Myocyte (in vitro differentiated cells): Measurements from ENCODE around the gene FAM72A. TPM values are rescaled to one million over a fixed set of nuclear protein-coding genes. Genes with fewer than 3 reads are reported as not detected.
A peak's percentile ranks its signal among the peaks of the same experiment; 100 is the strongest.
"Not testable (repeated sequence)": the region's sequence is repeated elsewhere in the genome, so short reads cannot be mapped to it uniquely, and the experiment has no call there.

Experiments
- DNase-seq: peaks from one replicate; pipeline ENCODE4 v3.0.0-alpha.2; 2012; ENCODE audit warnings: low read depth
- total RNA-seq: library from RNA; depleted of rRNA; stranded (reverse); fragments of >200 nt; gene quantifications from 2 replicates; pipeline ENCODE4 v1.2.3, GENCODE V29; 2014

The FAM72A gene
- total RNA-seq, 1 donor from 2014 or later = 0.21 TPM

DNA sequence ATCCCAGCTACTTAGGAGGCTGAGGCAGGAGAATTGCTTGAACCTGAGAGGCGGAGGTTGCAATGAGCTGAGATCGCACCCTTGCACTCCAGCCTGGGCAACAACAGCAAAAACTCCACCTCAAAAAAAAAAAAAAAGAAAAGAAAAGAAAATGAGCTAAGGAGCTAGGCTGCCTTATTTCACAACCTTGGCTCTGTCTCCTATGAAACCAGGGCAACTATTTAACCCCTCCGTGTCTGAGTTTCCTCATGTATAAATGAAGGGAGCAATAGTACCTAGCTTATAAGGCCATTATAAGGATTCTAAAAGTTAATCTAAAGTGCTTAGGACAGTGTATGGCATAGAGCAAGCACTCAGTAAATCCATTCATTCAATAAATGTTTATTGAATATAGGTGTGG, 32.8 kb downstream of the FAM72A start:
- not testable (repeated sequence) for DNase-seq

DNA sequence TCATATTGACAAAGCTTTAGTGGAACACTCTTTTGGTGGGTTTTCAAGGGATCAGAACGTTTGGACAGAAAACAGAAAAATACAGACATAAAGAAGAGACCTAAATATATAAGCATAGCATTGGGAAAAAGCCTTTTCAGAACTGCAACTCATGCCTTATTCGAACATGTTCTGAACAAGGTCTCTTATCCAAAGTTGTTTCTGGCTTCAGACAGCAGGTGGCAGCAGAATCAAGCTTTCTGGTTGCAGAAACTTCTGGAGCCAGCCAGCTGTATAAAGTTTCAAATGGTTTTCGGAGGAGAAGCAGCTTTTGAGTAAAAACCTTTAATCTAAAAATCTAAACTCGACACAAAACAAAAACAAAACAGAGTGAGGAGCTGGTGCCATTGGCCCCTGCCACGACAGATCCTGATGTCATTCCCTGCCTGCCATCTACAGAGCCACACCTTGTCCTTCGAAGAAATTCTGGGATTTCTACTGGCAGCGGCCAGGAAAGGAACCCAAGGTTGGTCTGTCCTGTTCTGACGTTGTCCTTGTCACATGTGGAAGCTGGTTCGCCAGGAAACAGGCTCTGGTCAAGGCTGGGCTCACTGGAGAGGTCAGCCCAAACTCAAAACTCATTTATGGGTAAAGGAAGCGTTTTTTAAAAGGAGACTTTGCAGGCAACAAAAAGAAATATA, 35.1 kb downstream of the FAM72A start:
- not testable (repeated sequence) for DNase-seq

DNA sequence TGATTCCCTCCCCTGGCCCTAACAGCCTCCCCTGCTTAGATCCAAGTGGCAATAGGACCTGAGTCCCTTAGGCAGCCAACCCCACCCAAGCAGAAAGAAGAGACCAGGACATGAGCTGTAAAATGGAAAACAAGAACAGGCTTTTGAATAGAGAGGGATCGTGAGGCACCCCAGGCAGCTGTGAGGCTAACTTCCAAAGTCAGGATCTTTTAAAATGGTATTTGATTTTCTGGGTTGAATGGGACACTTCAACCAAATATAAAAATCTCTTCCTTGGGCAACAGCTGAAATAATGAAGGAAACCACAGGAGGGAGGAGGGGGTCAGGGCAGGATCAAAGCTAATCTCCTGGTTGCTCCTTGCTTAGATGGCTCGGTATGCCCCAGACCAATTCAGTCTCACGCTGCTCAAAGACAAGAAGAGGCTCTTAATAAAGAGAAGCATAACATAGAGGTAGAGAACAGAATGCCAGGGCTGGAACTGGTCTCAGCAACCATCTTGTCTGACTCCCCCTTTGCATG, 56.8 kb downstream of the FAM72A start:
- DNase-seq = peak; percentile 40

DNA sequence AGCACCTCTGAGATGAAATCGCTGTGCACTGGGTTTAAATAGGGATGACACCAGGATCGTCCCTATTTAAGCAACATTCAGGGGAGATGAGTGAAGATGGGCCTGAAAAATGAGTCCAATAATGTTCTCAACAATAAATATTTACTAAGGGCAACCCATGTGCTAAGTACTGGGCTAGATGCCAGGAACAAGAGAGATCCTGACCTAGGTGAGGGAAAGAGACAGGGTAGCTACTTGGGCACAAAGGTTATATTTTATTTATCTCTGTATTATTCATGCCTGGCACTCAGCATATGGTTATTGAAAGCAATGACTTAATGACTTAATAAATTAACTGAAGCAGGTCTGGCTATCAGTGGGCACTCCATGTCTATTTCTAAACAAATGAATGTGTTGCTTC, 58.0 kb downstream of the FAM72A start:
- DNase-seq = no peak

DNA sequence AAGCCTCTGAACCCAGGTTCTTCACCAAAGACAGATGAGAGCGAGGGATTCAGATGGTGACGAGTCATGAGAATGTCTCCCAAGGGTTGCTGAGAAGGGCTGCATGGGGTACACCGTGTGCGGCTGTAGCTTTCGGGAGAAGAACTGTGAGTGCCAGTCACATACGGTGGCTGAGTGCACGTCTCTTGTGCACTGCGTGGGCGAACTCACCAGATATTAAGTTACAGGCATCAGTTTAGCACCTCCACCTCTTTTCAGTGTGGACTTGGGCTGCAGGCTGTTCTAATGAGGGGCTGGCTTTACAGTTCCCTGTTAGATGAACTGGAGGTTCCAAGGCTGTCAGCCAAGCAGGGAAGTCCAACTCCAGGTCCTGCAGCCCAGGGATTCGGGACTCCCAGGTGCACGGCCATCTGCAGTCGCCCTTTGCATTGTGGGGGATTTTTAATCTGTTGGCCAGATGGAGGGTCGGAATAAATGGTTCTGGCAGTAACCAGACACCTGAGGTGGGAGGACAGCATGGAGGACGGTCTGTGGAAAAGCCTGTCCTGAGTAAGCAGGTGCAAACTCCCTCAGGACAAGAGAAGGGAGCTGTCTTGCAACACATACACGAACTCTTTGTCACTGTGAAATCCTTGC, 59.0 kb downstream of the FAM72A start:
- no peak for DNase-seq

DNA sequence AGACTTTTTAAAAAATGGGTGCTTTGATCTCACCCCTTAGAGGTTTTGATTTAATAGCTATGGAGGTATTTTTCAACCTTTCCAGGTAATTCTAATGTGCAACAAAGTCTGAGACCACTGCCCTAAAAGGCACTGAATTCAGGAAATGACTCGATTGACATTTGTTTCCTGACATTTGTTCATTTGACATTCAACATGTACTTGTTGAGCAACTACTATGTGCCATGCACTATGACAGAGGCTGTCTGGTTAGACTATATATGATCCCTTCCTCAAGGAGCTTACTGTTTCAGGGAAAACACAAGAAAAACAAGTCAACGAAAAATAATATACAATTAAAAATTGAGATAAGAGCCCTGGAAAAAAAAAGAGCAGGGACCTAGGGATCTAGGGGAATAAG, 59.9 kb downstream of the FAM72A start:
- DNase-seq = no peak

DNA sequence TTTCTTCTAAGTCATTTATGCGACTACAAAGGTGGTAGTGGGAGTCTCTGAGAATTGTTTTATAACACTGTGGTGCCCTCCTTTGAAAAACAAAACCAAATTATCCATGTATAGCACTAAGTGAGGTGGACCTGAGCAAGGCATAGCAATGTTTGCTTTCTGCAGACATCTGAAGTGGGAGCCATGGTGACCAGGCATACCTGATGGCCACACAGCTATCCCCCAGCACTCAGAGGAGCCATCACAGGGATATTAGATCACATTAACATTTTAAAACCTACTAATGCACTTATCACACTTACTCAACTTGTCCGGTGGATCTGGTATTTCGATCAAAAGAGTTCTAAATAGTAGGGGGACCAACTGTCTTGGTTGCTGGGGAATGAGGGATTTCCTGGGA, 60.6 kb downstream of the FAM72A start:
- no peak for DNase-seq

DNA sequence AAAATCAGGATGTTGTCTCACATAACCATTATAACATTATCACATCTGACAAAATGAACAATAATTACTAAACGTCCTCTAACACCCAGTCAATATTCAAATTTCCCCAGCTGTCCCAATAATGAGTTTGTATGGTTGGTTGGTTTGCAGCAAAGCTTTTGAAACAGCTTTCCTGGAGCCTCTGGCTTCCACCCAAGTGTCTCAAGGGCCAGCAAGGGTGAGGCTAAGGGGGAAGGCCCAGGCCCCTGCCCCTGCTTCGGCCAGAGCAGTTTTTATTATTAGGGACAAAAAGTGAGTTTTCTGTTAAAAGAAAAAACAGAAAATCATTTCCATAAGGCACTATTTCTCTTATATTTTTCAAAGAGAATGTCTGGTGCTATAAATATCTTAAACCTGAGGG, 66.4 kb downstream of the FAM72A start:
- DNase-seq = no peak

Other genes with a start within 250 kb of the FAM72A start
- 6.2 and 9.0 TPM in 2 replicates for gene RAB7B, start 199.4 kb downstream of the FAM72A start, total RNA-seq
- gene CTSE, start 178.9 kb downstream of the FAM72A start, total RNA-seq = not detected in 2 replicates
- not detected in 2 replicates for gene RHEX, start 149.7 kb downstream of the FAM72A start, total RNA-seq
- gene AVPR1B, start 85.5 kb downstream of the FAM72A start, total RNA-seq = not detected in 2 replicates
- 44.4 and 64.6 TPM in 2 replicates for gene SRGAP2, start 702 bp upstream of the FAM72A start, total RNA-seq